K562 (cell line): ENCODE measurements around the gene ATP5F1D. TPM values are rescaled to one million over a fixed set of nuclear protein-coding genes. Genes with fewer than 3 reads are reported as not detected.

Source experiments
- FOSL1 ChIP-seq: fragments of 200-800 bp; sonication (Bioruptor generic); conservative IDR thresholded peaks from 2 replicates; pipeline ENCODE4 v1.6.1; 2016; ENCODE audit warnings: missing genetic modification characterization, missing compliant biosample characterization
- HMGN3 ChIP-seq: IDR thresholded peaks from 2 replicates; pipeline ENCODE4 v1.6.1; 2011; ENCODE audit warnings: borderline replicate concordance, low read depth, mild to moderate bottlenecking, mixed read lengths, low read length; ENCODE audit not compliant: insufficient read length; ENCODE audit errors: extremely low read depth
- MAFK ChIP-seq: IDR thresholded peaks from 2 replicates; pipeline ENCODE4 v1.6.1; 2011; ENCODE audit warnings: low read length, improper control_type of control experiment
- MCM7 ChIP-seq, 2 experiments: fragments of 450-650 bp; IDR thresholded peaks; 2 replicates each; pipeline ENCODE4 v1.6.1; 2016 to 2018
- MEIS2 ChIP-seq: fragments of 450-650 bp; IDR thresholded peaks from 2 replicates; pipeline ENCODE4 v1.6.1; 2014; ENCODE audit warnings: mild to moderate bottlenecking; ENCODE audit not compliant: partially characterized antibody
- PHF21A ChIP-seq: fragments of 450-650 bp; IDR thresholded peaks from 2 replicates; pipeline ENCODE4 v1.6.1; 2017; ENCODE audit warnings: low read depth, borderline replicate concordance
- RUNX1 ChIP-seq: sonication (generic); IDR thresholded peaks from 2 replicates; pipeline ENCODE4 v1.6.1; 2016; ENCODE audit warnings: antibody characterized with exemption, low read depth
- ZNF175 ChIP-seq: fragments of 200-800 bp; sonication (Bioruptor generic); IDR thresholded peaks from 2 replicates; pipeline ENCODE4 v1.6.1; 2016; ENCODE audit warnings: low read depth, mild to moderate bottlenecking, missing genetic modification characterization, missing compliant biosample characterization
- polyA plus RNA-seq, 8 experiments: library from polyadenylated mRNA; depleted of rRNA in 4 of 8; stranded (reverse) in 5 of 8; unstranded in 3 of 8; fragments of >200 nt; fragmentation: Nextera tagmentation in 2 of 8; fragmentation: Illumina TruSeq in 1 of 8; extraction: Ambion mirVana in 2 of 8; extraction: Trizol in 1 of 8; gene quantifications; 2 replicates each; pipeline versions ENCODE4 v1.2.1 to v1.2.3, GENCODE V29; 2011 to 2014; ENCODE audit warnings: inconsistent platforms in 1 of 8, missing spikeins in 1 of 8
- total RNA-seq, 7 experiments: library from RNA; depleted of rRNA in 6 of 7; stranded (reverse); fragments of >200 nt in 6 of 7; fragmentation: Illumina TruSeq in 2 of 7; extraction: Trizol in 2 of 7; gene quantifications; 2 replicates each; pipeline versions ENCODE4 v1.2.1 to v1.2.3, GENCODE V29; 2011 to 2021; ENCODE audit warnings: low replicate concordance in 1 of 7
- TF ChIP-seq, protein P1 (sequence below): fragments of 250-450 bp; sonication (Bioruptor Pico); IDR thresholded peaks from 2 replicates; pipeline ENCODE4 v1.5.0; 2021
- TF ChIP-seq, protein P2 (sequence below): sonication (generic); formaldehyde crosslinking; IDR thresholded peaks from 2 replicates; pipeline ENCODE4 v1.8.0; 2022; ENCODE audit warnings: mild to moderate bottlenecking, missing genetic modification reagents
- TF ChIP-seq, protein P3 (sequence below): fragments of 250-450 bp; sonication (Bioruptor Pico); IDR thresholded peaks from 2 replicates; pipeline ENCODE4 v1.4.0; 2020; ENCODE audit warnings: borderline replicate concordance
- TF ChIP-seq, protein P4 (sequence below): fragments of 250-450 bp; sonication (Bioruptor Pico); IDR thresholded peaks from 2 replicates; pipeline ENCODE4 v1.5.0; 2021; ENCODE audit warnings: mild to moderate bottlenecking, moderate library complexity
- TF ChIP-seq, protein P5 (sequence below), 3 experiments: fragments of 200-800 bp in 1 of 3; fragments of 250-450 bp in 1 of 3; fragments of 450-650 bp in 1 of 3; sonication (Bioruptor Pico) in 1 of 3; sonication (Bioruptor generic) in 1 of 3; formaldehyde crosslinking in 1 of 3; IDR thresholded peaks; 2 replicates each; pipeline versions ENCODE4 v1.6.1 to v1.8.0; 2016 to 2022; ENCODE audit warnings: mild to moderate bottlenecking in 2 of 3, missing genetic modification characterization in 2 of 3, missing compliant biosample characterization in 1 of 3, moderate library complexity in 1 of 3
- TF ChIP-seq, protein P6 (sequence below): fragments of 450-650 bp; IDR thresholded peaks from one replicate; pipeline ENCODE4 v1.6.1; 2018; ENCODE audit warnings: mild to moderate bottlenecking, moderate library complexity; ENCODE audit not compliant: partially characterized antibody

The ATP5F1D gene
- total and polyA plus RNA-seq, 9 of the 15 experiments (the other 6 are each of a cell fraction or from before 2014, with no cell fraction given), result 3.9 to 409 (median 36.8) TPM

DNA sequence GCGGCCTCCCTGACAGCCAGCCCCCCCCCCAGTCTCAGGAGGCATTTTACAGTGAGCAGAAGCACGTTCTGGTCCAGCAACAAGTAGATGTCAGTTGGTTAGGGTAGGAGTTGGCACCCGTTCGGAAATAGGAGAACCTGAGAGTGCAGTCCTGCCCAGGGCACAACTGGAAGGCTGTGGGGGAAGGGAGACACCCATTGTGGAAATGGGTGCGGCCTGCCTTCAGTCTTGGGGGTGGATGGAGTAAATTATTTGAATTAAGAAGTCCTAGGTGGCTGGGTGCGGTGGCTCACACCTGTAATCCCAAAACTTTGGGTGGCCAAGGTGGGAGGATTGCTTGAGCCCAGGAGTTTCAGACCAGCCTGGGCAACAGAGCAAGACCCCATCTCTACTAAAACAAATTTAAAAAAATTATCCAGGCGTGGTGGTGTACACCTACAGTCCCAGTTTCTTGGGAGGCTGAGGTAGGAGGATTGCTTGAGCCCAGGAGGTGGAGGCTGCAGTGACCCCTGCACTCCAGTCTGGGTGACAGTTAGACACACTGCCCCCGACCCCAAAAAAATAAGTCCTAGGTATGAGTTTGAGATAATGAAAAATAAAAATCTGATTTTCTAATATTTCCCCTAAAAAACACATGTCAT, 28.8 kb downstream of the ATP5F1D start (continued):
- TF ChIP-seq, protein P1, sequence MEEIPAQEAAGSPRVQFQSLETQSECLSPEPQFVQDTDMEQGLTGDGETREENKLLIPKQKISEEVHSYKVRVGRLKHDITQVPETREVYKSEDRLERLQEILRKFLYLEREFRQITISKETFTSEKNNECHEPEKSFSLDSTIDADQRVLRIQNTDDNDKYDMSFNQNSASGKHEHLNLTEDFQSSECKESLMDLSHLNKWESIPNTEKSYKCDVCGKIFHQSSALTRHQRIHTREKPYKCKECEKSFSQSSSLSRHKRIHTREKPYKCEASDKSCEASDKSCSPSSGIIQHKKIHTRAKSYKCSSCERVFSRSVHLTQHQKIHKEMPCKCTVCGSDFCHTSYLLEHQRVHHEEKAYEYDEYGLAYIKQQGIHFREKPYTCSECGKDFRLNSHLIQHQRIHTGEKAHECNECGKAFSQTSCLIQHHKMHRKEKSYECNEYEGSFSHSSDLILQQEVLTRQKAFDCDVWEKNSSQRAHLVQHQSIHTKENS (CRISPR knock-in tag), result no peak
- no peak for TF ChIP-seq PHF21A
- TF ChIP-seq, protein P2, sequence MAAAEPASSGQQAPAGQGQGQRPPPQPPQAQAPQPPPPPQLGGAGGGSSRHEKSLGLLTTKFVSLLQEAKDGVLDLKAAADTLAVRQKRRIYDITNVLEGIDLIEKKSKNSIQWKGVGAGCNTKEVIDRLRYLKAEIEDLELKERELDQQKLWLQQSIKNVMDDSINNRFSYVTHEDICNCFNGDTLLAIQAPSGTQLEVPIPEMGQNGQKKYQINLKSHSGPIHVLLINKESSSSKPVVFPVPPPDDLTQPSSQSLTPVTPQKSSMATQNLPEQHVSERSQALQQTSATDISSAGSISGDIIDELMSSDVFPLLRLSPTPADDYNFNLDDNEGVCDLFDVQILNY (CRISPR knock-in tag), result no peak
- TF ChIP-seq MAFK, result no peak
- TF ChIP-seq, protein P3, sequence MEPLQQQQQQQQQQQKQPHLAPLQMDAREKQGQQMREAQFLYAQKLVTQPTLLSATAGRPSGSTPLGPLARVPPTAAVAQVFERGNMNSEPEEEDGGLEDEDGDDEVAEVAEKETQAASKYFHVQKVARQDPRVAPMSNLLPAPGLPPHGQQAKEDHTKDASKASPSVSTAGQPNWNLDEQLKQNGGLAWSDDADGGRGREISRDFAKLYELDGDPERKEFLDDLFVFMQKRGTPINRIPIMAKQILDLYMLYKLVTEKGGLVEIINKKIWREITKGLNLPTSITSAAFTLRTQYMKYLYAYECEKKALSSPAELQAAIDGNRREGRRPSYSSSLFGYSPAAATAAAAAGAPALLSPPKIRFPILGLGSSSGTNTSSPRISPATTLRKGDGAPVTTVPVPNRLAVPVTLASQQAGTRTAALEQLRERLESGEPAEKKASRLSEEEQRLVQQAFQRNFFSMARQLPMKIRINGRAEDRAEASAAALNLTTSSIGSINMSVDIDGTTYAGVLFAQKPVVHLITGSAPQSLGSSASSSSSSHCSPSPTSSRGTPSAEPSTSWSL (CRISPR knock-in tag), result no peak
- TF ChIP-seq, protein P4, sequence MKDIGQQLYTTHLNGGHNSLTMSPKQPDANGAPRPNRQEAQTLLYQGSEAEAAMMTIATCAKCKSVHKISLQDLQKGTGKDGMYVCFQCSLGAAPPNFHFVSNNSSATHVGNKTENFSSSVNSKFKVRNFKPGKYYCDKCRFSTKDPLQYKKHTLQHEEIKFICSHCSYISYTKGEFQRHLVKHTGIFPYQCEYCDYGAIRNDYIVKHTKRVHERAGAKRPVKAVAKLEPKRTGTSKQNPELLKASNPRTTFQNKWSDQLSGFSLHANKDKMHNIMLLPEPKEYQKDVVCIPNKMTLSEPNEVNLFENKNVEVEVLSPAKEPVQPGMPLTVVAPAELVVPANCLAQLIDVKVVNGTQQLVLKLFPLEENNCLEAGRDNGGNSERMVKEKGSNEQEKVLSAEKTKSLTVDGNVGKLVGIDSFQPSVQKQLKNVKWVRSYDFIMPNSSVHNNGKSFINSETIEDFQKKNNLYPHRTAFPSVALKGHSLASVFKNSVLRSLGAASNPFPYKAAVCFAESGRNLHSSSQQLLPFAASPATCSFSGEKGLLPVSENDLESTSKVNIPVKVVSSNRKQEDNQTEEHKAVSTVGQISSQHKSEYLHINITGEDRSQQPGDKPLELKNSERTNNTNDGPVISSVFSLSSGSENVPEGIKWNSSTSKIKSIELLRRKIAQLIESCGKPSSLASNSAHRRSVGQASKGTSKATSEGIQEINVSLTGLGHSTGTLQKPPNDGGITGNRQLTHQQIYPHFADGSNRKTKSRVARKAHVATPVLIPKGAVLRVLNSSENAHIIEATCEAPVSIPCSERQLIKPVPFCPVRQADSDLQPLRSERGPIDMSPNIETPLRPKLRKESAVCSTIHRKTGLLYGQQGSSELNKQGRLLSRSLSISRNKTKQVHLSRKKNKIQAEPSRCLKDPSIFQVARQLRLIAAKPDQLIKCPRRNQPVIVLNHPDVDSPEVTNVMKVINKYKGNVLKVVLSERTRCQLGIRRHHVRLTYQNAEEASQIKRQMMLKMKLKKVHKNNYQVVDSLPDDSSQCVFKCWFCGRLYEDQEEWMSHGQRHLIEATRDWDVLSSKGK (CRISPR knock-in tag), result no peak
- TF ChIP-seq, protein P5, sequence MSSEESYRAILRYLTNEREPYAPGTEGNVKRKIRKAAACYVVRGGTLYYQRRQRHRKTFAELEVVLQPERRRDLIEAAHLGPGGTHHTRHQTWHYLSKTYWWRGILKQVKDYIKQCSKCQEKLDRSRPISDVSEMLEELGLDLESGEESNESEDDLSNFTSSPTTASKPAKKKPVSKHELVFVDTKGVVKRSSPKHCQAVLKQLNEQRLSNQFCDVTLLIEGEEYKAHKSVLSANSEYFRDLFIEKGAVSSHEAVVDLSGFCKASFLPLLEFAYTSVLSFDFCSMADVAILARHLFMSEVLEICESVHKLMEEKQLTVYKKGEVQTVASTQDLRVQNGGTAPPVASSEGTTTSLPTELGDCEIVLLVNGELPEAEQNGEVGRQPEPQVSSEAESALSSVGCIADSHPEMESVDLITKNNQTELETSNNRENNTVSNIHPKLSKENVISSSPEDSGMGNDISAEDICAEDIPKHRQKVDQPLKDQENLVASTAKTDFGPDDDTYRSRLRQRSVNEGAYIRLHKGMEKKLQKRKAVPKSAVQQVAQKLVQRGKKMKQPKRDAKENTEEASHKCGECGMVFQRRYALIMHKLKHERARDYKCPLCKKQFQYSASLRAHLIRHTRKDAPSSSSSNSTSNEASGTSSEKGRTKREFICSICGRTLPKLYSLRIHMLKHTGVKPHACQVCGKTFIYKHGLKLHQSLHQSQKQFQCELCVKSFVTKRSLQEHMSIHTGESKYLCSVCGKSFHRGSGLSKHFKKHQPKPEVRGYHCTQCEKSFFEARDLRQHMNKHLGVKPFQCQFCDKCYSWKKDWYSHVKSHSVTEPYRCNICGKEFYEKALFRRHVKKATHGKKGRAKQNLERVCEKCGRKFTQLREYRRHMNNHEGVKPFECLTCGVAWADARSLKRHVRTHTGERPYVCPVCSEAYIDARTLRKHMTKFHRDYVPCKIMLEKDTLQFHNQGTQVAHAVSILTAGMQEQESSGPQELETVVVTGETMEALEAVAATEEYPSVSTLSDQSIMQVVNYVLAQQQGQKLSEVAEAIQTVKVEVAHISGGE (CRISPR knock-in tag; IDR thresholded peaks at IDR 0.05), result peak in 1 of 3 experiments; percentile 8; a peak in 1 of 6 replicates
- no peak for TF ChIP-seq MEIS2
- no peak for TF ChIP-seq ZNF175 (CRISPR knock-in tag)
- TF ChIP-seq HMGN3, result no peak
- no peak for TF ChIP-seq RUNX1
- TF ChIP-seq, protein P6, sequence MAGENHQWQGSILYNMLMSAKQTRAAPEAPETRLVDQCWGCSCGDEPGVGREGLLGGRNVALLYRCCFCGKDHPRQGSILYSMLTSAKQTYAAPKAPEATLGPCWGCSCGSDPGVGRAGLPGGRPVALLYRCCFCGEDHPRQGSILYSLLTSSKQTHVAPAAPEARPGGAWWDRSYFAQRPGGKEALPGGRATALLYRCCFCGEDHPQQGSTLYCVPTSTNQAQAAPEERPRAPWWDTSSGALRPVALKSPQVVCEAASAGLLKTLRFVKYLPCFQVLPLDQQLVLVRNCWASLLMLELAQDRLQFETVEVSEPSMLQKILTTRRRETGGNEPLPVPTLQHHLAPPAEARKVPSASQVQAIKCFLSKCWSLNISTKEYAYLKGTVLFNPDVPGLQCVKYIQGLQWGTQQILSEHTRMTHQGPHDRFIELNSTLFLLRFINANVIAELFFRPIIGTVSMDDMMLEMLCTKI, result no peak
- no peak for TF ChIP-seq MCM7 (IDR thresholded peaks at IDR 0.05)
- TF ChIP-seq FOSL1 (tag), result no peak
